Measurements from ENCODE around the gene PAX2.

GRCh38 chr10:100745882-100746783 is 751 bp downstream of the PAX2 start:
- TF ChIP-seq CTCF (IDR thresholded peaks at IDR 0.05; ENCODE audit: low read length) (no peak), EZH2 (optimal IDR thresholded peaks at IDR 0.05; ENCODE audit: low read depth, low read length) (peak; percentile 96), EZH2phosphoT487 (IDR thresholded peaks at IDR 0.05; ENCODE audit: low read length) (no peak)
